ENCODE measurements around the gene MTHFD1L.
"Not testable (repeated sequence)": the region's sequence is repeated elsewhere in the genome, so short reads cannot be mapped to it uniquely, and the experiment has no call there.

MTHFD1L gene

DNA sequence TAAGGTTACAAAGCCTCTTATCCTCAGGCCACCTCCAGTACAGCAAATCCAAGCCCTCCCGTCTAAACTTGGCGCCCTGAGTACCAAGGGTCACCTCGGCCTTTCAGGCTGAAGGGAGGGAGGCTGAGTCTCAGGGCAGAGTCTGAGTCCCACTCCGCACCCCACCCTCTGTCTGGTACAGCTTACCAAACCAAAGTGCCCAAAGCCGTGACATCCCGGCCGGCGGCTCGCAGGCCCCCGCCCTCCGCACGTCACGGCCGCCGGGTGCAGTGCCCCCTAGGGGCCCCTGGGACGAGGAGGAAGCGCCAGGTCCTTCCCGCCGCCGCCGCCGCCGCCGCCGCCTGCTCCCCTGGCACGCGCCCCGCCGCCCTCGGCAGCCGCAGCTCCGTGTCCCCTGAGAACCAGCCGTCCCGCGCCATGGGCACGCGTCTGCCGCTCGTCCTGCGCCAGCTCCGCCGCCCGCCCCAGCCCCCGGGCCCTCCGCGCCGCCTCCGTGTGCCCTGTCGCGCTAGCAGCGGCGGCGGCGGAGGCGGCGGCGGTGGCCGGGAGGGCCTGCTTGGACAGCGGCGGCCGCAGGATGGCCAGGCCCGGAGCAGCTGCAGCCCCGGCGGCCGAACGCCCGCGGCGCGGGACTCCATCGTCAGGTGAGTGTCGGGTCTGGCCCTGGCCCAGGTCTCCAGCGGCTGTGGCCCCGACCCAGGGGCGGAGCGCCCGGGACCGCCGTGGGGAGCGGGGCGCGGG lies at the start of gene MTHFD1L:
Gene MTHFD1L, plus strand, starts transcription at position 297 of the 741 bp plus-strand sequence. Its CDS starts 121 bp downstream, at position 418.
- DNase-seq (ENCODE audit: low read depth in 2 of 2) = peak; percentile 49 to 68

- DNase-seq (ENCODE audit: low read depth in 2 of 2) = not testable (repeated sequence)
Observed at GRCh38 chr6:150816554-150816953, 48.9 kb upstream of the MTHFD1L start.

DNA sequence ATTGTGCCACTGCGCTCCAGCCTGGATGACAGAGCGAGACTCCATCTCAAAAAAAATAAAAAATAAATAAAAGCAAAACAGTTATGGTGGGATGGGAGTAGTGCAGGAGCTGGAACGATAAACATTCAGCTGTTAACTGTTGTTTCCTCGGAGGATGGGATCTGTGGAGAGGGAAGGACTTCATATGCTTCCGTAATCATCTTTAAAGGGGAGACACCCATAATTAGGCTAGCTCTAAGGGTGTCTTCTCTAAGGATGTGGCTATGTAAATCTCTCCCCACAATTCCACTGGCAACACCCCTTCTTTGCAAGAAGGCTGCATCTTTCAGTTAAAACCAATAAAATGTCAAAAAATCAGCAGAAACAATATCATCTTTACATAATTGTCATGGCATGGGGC lies 42.6 kb upstream of the MTHFD1L start:
- DNase-seq (ENCODE audit: low read depth in 2 of 2) = no peak

DNA sequence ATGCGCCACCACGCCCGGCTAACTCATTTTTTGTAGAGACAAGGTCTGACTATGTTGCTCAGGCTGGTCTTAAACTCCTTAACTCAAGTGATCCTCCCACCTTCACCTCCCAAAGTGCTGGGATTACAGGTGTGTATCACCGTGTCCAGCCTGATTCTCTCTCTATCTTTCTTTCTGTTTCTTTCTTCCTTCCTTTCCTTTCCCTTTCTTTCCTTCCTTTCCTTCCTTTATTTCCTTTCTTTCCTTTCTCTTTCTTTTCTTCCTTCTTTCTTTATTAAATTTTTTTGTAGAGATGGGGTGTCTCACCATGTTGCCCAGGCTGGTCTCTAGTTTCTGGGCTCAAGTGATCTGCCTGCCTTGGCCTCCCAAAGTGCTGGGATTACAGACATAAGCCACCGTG lies 38.7 kb upstream of the MTHFD1L start:
- DNase-seq (ENCODE audit: low read depth in 2 of 2) = no peak

GRCh38 chr6:150828107-150828506 lies 37.4 kb upstream of the MTHFD1L start:
- not testable (repeated sequence) for DNase-seq (ENCODE audit: low read depth in 2 of 2)

DNA sequence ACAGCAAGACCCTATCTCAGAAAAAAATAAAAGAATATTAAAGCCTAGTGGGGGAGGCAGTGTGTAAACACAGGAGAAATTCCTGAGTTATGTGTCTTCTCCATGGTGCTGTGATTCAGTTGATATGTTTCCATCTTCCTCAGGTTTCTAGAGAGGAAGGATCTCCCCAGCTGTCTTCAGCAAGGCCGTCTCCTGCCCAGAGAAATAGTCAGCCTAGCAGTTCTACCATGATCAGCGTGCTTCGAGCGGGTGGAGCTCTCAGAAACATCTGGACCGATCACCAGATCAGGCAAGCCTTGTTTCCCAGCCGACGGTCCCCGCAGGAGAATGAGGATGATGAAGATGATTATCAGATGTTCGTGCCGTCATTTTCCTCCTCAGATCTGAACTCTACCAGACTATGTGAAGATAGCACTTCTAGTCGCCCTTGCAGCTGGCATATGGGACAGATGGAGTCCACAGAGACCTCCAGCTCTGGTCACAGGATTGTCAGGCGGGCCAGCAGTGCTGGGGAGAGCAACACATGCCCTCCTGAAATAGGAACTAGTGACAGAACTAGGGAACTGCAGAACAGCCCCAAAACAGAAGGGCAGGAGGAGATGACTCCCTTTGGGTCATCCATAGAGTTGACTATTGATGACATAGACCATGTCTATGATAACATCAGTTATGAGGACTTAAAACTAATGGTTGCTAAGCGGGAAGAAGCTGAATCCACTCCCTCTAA lies 34.9 kb upstream of the MTHFD1L start:
- no peak for DNase-seq (ENCODE audit: low read depth in 2 of 2)

- no peak for DNase-seq (ENCODE audit: low read depth in 2 of 2)
Observed at GRCh38 chr6:150831577-150831976, 33.9 kb upstream of the MTHFD1L start.

GRCh38 chr6:150835620-150836019 lies 29.9 kb upstream of the MTHFD1L start:
- DNase-seq (ENCODE audit: low read depth in 2 of 2) = no peak

DNA sequence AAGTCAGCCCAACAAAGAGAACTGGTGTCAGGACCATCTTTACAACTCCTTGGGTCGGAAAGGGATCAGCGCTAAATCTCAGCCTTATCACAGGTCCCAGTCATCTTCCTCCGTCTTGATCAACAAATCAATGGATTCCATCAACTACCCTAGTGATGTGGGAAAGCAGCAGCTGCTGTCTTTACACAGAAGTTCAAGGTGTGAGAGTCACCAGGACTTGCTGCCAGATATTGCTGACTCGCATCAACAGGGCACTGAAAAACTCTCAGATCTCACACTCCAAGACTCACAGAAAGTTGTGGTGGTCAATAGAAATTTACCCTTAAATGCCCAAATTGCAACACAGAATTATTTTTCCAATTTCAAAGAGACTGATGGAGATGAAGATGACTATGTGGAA lies 25.3 kb upstream of the MTHFD1L start:
- DNase-seq (ENCODE audit: low read depth in 2 of 2) = no peak

DNA sequence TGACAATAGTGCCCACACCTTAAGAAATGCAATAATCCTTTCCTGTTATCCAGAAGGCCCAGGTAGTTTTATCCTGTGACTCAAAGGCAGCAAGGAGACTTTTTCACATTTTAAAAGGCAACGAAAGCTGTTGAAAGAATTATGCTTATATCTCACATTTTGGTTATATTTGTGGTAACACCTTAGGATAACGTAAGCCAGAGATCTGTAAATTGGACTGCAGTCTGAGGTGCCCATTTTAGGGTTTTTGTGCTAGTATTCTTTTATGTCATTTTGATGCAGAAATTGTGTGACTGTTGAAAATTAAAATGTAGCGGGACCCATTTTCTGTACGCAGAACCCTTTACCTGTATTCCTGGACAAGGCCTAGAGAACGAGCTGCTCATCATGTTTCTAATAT lies 24.3 kb upstream of the MTHFD1L start:
- no peak for DNase-seq (ENCODE audit: low read depth in 2 of 2)

DNA sequence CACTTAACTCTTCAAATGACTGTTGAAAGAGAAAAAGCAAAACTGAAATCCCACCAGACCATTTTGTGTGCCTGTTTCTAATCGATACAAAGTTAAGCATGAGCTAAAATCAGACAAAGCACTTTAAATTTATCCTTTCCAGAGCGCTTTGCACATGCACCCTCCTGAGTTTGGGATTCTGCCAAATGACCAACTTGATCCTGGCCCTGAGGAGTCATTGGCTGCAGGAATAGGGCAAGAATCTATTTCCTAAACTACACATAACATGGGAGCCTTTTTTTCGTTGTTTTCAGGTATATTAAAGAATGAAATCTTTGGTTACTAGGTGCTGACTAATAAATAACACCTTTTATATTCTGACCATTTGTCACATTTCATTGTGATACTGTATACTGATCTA lies 23.8 kb upstream of the MTHFD1L start:
- no peak for DNase-seq (ENCODE audit: low read depth in 2 of 2)

DNA sequence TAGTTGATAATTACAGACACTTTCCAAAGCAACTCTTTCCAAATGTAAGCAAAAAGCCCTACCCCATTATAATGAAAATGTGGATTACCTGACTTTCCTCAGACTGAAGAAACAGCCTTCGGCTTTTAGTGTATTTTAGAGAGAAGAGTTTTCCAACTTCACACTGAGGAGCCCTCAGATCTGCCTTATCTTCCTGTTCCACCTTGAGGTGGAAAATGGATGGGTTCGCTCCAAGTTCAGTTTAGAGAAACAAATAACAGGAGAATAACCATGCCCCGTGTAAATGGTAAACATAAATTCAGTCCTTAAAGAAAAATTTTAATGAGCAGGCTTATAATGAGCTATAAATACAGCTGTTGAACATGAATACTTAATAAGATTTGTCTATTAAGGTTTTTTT lies 21.1 kb upstream of the MTHFD1L start:
- DNase-seq (ENCODE audit: low read depth in 2 of 2) = no peak

- no peak for DNase-seq (ENCODE audit: low read depth in 2 of 2)
Observed at GRCh38 chr6:150846641-150847040, 18.9 kb upstream of the MTHFD1L start.

DNA sequence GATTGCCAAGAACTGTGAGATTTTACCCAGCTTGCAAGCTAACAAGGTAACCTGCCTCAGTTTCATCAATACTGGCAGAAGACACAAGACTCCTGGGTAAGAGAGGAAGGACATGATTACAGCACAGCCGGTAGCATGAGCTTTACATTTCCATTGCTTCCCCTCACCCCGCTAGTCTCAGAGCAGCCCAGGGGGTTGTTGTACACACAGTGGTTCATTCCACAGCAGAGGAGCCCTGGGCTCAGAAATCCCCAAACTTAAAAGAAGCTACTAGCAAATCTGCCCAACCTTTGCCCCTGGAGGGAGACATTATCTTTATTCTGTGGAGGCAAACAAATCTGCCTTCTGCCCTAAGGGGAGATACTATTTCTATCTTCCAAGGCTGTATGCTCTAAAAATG lies 17.1 kb upstream of the MTHFD1L start:
- no peak for DNase-seq (ENCODE audit: low read depth in 2 of 2)

DNA sequence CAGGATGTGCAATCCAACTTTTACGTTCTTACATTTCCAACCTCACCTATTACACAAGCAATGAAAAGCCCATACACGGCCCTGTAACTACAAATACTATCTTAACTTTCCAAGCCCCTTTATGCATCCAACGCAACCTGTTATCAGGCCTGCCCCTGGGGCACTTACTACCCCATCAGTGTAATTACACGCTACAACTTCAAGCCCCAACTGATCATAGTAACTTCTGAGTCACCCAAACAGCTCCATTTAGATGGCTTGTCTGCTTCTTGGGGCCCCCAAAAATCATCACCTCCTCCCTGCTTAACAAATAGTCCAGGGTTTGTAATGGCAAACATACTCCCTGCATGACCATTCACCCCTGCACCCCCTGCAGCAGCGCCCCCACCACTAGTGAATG lies 11.1 kb upstream of the MTHFD1L start:
- not testable (repeated sequence) for DNase-seq (ENCODE audit: low read depth in 2 of 2)

DNA sequence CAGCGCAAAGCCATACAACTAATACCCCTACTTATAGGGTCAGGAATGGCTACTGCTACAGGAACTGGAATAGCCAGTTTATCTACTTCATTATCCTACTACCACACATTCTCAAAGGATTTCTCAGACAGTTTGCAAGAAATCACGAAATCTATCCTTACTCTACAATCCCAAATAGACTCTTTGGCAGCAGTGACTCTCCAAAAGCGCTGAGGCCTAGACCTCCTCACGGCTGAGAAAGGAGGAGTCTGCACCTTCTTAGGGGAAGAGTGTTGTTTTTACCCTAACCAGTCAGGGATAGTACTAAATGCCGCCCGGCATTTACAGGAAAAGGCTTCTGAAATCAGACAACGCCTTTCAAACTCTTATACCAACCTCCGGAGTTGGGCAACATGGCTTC lies 10.3 kb upstream of the MTHFD1L start:
- DNase-seq (ENCODE audit: low read depth in 2 of 2) = not testable (repeated sequence)

DNA sequence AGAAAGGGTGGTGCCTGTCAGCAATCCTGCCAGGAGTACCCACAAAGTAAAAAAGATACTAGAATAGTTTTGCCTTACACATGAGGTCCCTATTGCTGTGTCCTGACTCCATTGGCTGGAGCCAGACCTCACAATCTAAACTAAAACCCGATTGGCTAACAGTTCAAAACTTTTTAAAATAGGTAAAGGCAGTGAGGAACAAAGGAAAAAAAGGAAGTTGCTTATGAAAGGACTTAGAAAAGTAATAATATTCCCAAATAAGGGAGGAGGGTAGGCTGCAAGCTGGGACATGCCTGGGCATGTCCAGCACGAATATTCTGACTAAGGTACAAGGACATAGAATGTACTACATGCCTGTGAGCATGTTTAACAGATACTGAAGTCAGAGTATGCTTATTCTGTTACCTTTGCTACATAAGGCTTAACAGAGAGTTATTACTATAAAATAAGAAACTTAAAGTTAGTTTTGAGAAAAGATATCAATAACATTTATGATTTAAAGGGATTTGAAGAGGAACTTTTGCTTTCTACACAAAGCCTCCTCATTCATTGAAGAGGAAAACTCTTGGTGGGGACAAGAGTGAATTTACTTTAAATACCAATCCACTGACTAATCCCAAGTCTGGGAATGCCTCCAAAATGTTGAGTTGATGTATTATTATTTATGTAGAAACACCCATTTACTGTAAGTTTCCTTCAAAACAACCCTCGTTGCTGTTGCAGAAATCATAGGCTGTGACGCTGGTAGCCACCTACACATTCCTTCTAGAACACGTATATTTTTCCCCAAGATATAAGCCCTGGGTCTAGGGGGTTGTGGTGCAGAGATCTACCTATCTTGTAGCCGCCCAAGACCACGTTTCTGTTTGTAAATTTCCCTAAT lies 8.2 kb upstream of the MTHFD1L start:
- DNase-seq (ENCODE audit: low read depth in 2 of 2) = no peak

GRCh38 chr6:150857945-150858308 lies 7.6 kb upstream of the MTHFD1L start:
- no peak for DNase-seq (ENCODE audit: low read depth in 2 of 2)

DNA sequence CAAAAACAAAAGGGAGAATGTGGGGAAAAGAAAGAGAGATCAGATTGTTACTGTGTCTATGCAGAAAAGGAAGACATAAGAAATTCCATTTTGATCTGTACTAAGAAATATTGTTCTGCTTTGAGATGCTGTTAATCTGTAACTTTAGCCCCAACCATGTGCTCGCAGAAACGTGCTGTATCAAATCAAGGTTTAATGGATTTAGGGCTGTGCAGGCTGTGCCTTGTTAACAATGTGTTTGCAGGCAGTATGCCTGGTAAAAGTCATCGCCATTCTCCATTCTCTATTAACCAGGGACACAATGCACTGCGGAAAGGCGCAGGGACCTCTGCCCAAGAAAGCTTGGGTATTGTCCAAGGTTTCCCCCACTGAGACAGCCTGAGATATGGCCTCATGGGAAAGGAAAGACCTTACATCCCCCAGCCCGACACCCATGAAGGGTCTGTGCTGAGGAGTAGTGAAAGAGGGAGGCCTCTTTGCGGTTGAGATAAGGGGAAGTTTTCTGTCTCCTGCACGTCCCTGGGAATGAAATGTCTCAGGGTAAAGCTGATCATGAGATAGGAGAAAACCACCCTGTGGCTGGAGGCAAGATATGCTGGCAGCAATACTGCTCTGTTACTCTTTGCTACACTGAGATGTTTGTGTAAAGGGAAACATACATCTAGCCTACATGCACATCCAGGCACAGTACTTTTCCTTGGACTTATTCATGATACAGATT lies 3.9 kb upstream of the MTHFD1L start:
- DNase-seq (ENCODE audit: low read depth in 2 of 2) = not testable (repeated sequence)

DNA sequence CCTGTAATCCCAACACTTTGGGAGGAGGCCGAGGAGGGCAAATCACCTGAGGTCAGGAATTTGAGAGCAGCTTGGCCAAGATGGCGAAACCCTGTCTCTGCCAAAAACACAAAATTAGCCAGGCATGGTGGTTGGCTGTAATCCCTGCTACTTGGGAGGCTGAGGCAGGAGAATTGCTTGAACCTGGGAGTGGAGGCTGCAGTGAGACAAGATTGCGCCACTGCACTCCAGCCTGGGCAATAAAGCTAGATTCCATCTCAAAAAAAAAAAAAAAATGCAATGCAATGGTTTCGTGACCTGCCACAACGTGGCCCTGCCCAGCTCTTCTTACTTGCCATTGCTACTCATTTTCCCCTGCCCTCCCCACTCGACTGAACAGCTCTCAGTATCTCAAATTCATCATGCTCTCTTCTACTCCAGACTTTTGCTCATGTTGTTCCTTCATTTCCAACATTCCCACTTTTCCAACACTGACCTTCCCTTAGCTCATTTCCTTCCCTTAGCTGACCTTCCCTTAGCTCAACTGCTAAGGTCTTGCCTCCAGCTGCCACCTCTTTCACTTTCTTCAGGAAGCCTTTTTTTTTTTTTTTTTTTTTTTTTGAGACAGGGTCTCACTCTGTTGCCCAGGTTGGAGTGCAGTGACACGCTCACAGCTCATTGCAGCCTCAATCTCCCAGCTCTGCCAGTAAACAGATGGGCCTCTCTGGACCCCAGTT lies 2.1 kb upstream of the MTHFD1L start:
- no peak for DNase-seq (ENCODE audit: low read depth in 2 of 2)

DNA sequence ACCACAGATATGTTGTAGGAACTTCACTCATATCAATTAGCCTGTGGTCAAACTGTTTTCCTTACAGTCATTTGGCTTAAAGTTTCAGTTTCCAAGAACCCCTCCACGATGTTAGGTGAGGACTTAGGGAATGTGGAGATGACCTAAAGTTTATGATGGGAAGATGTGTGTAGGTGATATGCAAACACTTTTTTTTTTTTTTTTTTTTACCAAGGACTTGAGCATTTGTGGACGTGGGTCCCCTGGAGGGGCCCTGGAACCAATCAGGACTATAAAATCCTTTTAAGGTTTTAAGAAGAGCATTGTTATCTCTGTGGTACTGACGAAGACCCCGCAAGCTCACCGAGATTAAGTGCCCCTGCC lies 478 bp upstream of the MTHFD1L start:
- DNase-seq (ENCODE audit: low read depth in 2 of 2) = no peak

All from stimulated activated CD8-positive, alpha-beta memory T cell treated with anti-CD3 and anti-CD28 coated beads, Interleukin-15, amount 100 ng/mL, for 4 hours (primary cell).